CD4-positive, alpha-beta T cell treated with Interleukin-15 for 4 hours (primary cell): Measurements from ENCODE around the gene TMEM9.
"Not testable (repeated sequence)": the region's sequence is repeated elsewhere in the genome, so short reads cannot be mapped to it uniquely, and the experiment has no call there.

ENCODE experiments used
- DNase-seq: peaks from one replicate; pipeline ENCODE4 v3.0.0-alpha.2; 2020; ENCODE audit warnings: low spot score

The TMEM9 gene

DNA sequence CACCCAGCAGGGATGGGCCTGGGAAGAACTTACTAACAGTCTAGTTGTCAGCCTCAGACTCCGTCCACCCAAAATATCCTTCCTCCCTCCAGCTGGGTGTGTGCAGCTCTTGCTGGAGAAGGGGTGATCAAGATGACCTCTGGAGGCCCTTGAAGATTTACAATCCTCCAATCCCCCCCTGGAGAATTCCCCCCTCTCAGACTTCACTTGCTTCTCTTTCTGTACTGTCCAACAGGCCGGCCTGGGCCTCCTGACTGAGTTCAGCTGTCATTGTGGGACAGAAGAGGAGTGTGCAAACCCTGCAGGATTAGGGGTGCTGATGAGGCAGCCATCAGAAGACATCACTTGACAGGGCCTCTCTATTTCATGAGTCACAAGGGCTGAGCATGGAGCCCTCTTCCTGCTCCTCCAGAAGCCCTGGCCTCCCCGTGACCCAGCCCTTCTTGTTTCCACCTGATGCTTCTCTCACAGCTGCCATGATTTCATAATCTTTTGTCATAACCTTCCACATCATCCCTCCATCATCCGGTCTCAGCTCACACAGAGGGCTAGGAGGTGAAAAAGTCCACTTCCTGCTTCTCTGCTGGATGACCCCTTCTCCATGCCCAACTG, 18.8 kb upstream of the TMEM9 start:
- no peak for DNase-seq

- DNase-seq, result no peak
Observed at GRCh38 chr1:201172326-201172725, 18.1 kb upstream of the TMEM9 start.

GRCh38 chr1:201171063-201172036, 17.1 kb upstream of the TMEM9 start:
- DNase-seq, result peak; percentile 19

DNA sequence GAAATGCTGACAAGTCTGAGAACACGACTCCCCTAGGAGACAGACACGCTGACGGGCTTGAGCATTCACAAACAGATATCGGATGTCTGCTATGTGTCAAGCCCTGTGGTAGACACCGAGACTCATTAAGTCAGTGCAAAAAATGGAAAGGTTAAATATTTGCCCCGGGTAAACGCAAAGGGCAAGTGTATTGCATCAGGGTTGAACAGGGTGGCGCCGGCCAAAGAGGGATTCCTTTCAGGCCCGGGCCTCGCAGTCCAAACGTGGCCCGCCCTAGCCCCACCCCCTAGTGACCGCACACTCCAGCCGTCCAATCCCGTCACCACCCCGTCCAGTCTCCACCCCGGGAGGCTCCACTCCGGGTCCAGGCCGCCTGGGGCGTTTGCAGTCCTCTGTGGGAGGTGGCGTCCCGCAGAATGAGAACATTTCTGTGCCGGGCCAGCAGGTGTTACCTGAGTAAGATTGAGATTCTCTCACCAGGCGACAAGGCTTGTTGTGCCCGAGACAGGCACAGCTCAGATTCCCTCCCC, 16.3 kb upstream of the TMEM9 start:
- DNase-seq, result peak; percentile 74

DNA sequence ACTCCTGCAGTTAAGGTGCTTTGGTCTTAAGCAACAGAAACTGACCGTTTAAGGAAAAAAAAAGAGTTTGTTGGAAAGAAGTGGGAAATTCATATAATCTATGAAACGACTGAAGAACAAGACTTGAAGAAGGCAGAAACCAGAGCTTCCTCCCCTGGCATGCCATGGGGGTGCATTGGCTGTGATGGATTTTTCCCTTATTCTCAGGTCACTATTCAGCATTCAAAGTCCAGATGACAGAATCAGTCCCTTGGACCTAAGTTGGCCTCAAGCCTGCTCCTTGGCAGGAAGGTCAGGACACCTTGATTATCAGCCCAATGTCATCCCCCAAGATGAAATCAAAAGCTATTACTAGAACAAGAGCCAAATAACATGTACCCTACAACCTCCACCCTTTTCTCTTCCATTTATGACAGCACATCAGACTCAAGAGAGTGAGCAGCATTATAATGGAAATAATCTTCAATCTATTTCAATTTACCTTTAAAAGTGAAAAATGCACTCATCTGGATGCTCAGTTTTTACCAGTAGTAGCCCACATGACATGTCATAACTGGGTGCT, 15.8 kb upstream of the TMEM9 start:
- no peak for DNase-seq

DNA sequence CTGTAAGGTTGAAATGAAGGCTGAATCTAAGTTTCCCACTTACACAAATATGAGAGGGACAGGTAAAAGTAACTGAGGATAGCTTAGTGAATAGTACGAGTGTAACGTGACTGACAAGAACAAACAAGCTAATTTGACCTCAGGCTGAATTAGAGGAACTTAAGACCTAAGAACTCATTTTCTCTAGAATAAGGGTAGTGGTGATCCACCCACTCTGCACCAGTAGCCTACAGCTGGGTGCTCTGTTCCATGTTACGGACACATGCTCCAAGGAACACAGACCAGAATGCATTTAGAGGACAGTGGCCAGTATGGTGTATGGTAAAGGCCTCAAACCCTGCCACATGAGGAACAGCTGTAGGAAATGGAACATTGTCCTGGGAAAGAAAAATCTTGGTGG, 14.9 kb upstream of the TMEM9 start:
- DNase-seq, result no peak

GRCh38 chr1:201167041-201167991, 13.0 kb upstream of the TMEM9 start:
- DNase-seq, result no peak

DNA sequence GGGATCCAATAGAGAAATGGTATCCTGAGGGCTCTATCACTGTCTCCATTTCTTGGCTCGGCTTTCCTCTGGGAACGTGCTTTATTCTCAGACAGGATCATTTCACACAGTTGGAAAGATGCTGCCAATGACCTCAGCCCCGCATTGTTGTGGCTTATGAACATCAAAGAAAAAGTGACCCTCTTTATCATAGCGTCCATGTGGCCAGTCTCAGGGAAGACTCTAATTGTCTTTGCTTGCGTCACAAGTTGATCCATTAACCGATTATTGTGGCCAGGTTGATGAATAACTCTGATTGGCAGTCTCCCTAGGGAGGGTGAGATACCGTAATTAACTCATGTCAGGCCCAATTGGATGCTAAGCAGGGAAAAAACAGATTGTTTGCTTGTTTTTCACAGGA, 10.4 kb upstream of the TMEM9 start:
- DNase-seq, result no peak

DNA sequence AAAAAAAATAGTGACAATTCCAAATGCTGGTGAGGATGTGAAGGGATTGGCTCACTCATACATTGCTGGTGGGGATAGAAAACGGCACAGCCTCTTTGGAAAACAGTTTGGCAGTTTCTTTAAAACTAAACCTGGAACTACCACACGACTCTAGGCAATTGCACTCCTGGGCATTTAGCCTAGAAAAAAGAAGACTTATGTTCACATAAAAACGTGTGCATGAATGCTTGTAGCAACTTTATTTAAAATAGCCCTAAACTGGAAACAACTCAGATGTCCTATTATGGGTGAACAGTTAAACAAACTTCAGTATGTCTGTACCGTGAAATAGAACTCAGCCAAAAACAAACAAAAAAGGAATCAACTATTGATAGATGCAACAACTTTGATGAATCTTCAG, 9.4 kb upstream of the TMEM9 start:
- no peak for DNase-seq

GRCh38 chr1:201163036-201163435, 8.8 kb upstream of the TMEM9 start:
- not testable (repeated sequence) for DNase-seq

- DNase-seq, result no peak
Observed at GRCh38 chr1:201157949-201158348, 3.7 kb upstream of the TMEM9 start.

GRCh38 chr1:201156819-201157218, 2.5 kb upstream of the TMEM9 start:
- no peak for DNase-seq

- DNase-seq, result no peak
Observed at GRCh38 chr1:201156346-201156745, 2.1 kb upstream of the TMEM9 start.

DNA sequence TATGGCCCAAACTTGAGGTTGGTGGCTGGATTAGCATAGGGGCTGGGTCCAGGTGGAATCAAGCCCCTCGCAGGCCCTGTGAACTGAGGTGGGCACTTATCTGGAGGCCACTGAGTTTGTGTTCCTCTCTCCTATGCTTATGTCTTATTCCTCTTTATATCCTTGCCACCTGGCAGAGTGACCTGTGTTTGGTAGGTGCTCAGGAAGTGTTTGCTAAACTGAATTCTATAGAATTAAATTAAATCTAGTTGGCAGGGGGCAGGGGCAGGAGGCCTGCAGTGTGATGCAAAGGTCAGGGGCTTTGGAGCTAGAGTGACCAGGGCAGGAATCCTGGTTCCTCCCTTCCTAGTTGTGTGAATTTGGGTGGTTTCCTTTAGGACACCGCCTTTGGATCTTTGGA, 1.1 kb upstream of the TMEM9 start:
- no peak for DNase-seq

- DNase-seq, result no peak
Observed at GRCh38 chr1:201153474-201154388, 543 bp downstream of the TMEM9 start.

- peak; percentile 8 for DNase-seq
Observed at GRCh38 chr1:201149400-201149799, 4.9 kb downstream of the TMEM9 start.

DNA sequence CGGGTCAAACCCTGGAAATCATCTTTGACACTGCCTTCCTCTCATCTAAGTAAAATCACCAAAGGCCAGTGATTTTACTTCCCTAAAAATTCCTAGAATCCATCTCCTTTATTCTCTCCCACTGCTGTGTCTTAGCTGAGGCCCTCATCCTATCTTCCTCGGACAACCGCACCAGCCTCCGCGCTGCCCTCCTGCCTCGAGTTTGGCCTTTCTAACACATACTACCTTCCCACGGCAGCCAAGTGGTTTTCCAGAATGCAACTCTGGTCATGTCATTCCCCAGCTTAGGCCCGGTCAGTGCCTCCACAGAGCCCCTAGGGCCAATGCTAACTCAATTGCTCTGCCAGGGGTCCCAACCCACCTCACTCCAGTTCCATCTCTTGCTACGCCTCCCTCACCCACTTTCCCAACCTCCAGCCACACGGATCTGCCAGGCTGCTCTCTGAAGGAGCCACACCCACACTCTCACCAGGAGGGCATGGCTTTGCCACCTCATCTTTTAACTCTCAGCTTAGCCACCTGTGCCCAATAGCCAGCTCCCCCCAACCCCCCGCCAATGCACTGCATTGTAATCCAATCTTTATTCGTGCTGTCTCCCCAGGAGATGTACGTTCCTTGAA, 6.8 kb downstream of the TMEM9 start:
- no peak for DNase-seq

GRCh38 chr1:201146626-201147390, 7.5 kb downstream of the TMEM9 start:
- DNase-seq, result no peak

GRCh38 chr1:201145816-201146215, 8.5 kb downstream of the TMEM9 start:
- DNase-seq, result no peak
